Astrocyte of the spinal cord (primary cell): Measurements from ENCODE around the gene ADGRB3.

ENCODE experiments used
- DNase-seq: peaks from one replicate; pipeline ENCODE4 v3.0.0; 2011; ENCODE audit warnings: low read depth, low spot score
- H3K4me3 ChIP-seq: 2 replicates; pipeline ENCODE4 v1.5.1; 2011; ENCODE audit warnings: low read depth, mild to moderate bottlenecking, low read length, moderate library complexity
- CTCF ChIP-seq: IDR thresholded peaks from 2 replicates; pipeline ENCODE4 v1.5.1; 2012; ENCODE audit warnings: low read depth, mild to moderate bottlenecking, low read length, inconsistent platforms
- in situ Hi-C: cut with HindIII; loops from 2 replicates; pipeline ENCODE4 v1.10.0; 2017; ENCODE audit warnings: low sequenced_read_pairs

The ADGRB3 gene

GRCh38 chr6:69026243-69026642 lies 391.2 kb downstream of the ADGRB3 start:
- H3K4me3 ChIP-seq = no peak overlapping the region
- in situ Hi-C loops = no loop called here
- DNase-seq = peak; percentile 51
- TF ChIP-seq CTCF = no peak

- in situ Hi-C loops = no loop called here
- no peak overlapping the region for H3K4me3 ChIP-seq
- no peak for DNase-seq
- TF ChIP-seq CTCF = no peak
Measured at GRCh38 chr6:69026715-69027114, 391.6 kb downstream of the ADGRB3 start.

GRCh38 chr6:69027861-69028260 lies 392.8 kb downstream of the ADGRB3 start:
- in situ Hi-C loops = no loop called here
- no peak for TF ChIP-seq CTCF
- DNase-seq = no peak
- no peak overlapping the region for H3K4me3 ChIP-seq

- H3K4me3 ChIP-seq = no peak overlapping the region
- DNase-seq = no peak
- TF ChIP-seq CTCF = no peak
- in situ Hi-C loops = no loop called here
Measured at GRCh38 chr6:69038841-69039240, 403.8 kb downstream of the ADGRB3 start.

- no peak overlapping the region for H3K4me3 ChIP-seq
- TF ChIP-seq CTCF = no peak
- no peak for DNase-seq
- in situ Hi-C loops = no loop called here
Measured at GRCh38 chr6:69042297-69042696, 407.2 kb downstream of the ADGRB3 start.

- in situ Hi-C loops = no loop called here
- no peak for TF ChIP-seq CTCF
- no peak overlapping the region for H3K4me3 ChIP-seq
- DNase-seq = peak; percentile 5
Measured at GRCh38 chr6:69044534-69044933, 409.5 kb downstream of the ADGRB3 start.

GRCh38 chr6:69059413-69059812 lies 424.3 kb downstream of the ADGRB3 start:
- no peak overlapping the region for H3K4me3 ChIP-seq
- in situ Hi-C loops = no loop called here
- no peak for DNase-seq
- no peak for TF ChIP-seq CTCF
